Astrocyte (in vitro differentiated cells and primary cell): Measurements from ENCODE around the gene LRCH2. TPM values are rescaled to one million over a fixed set of nuclear protein-coding genes. Genes with fewer than 3 reads are reported as not detected.

Source experiments
- DNase-seq: peaks from one replicate; pipeline ENCODE4 v3.0.0-alpha.2; 2010; ENCODE audit warnings: low read depth
- FAIRE-seq: peaks from 2 replicates; lab custom pipeline; 2011; peaks lifted over from hg19 to GRCh38; lab: Jason Lieb, UNC
- H2AFZ ChIP-seq: 2 replicates; pipeline ENCODE4 v1.6.0; 2012; ENCODE audit warnings: low read depth, low read length, inconsistent platforms
- H3K27ac ChIP-seq: 2 replicates; pipeline ENCODE4 v1.5.1; 2011; ENCODE audit warnings: low read depth, low read length, inconsistent platforms
- H3K27me3 ChIP-seq: 2 replicates; pipeline ENCODE4 v1.6.0; 2011; ENCODE audit warnings: low read length, inconsistent platforms; ENCODE audit not compliant: insufficient read depth
- H3K36me3 ChIP-seq: 2 replicates; pipeline ENCODE4 v1.5.1; 2011; ENCODE audit warnings: low read length, inconsistent platforms; ENCODE audit not compliant: insufficient read depth
- H3K4me1 ChIP-seq: 2 replicates; pipeline ENCODE4 v1.5.1; 2011; ENCODE audit warnings: low read length, inconsistent platforms; ENCODE audit not compliant: insufficient read depth
- H3K4me2 ChIP-seq: 2 replicates; pipeline ENCODE4 v1.6.0; 2012; ENCODE audit warnings: low read length, inconsistent platforms
- H3K4me3 ChIP-seq: 2 replicates; pipeline ENCODE4 v1.5.1; 2011; ENCODE audit warnings: low read depth, mild to moderate bottlenecking, low read length, inconsistent platforms; ENCODE audit not compliant: insufficient read depth
- H3K79me2 ChIP-seq: 2 replicates; pipeline ENCODE4 v1.6.0; 2012; ENCODE audit warnings: mild to moderate bottlenecking, low read length, inconsistent platforms; ENCODE audit not compliant: insufficient read depth
- H3K9ac ChIP-seq: 2 replicates; pipeline ENCODE4 v1.6.0; 2012; ENCODE audit warnings: mild to moderate bottlenecking, low read length, inconsistent platforms
- H3K9me3 ChIP-seq: 2 replicates; pipeline ENCODE4 v1.5.1; 2012; ENCODE audit warnings: low read depth, mild to moderate bottlenecking, low read length, inconsistent platforms; ENCODE audit not compliant: insufficient read depth
- H4K20me1 ChIP-seq: 2 replicates; pipeline ENCODE4 v1.6.0; 2012; ENCODE audit warnings: low read length, inconsistent platforms; ENCODE audit not compliant: insufficient read depth
- H3K27ac Mint-ChIP-seq: one replicate; pipeline ENCODE4 v1.8.0; 2021; ENCODE audit warnings: mild to moderate bottlenecking, mixed read lengths; ENCODE audit not compliant: unreplicated experiment
- H3K27me3 Mint-ChIP-seq: one replicate; pipeline ENCODE4 v1.8.0; 2021; ENCODE audit warnings: low read depth, mixed read lengths; ENCODE audit not compliant: unreplicated experiment
- H3K36me3 Mint-ChIP-seq: one replicate; pipeline ENCODE4 v1.8.0; 2021; ENCODE audit warnings: low read depth, mixed read lengths; ENCODE audit not compliant: unreplicated experiment
- H3K4me1 Mint-ChIP-seq: one replicate; pipeline ENCODE4 v1.8.0; 2021; ENCODE audit warnings: low read depth, mixed read lengths; ENCODE audit not compliant: unreplicated experiment
- H3K4me3 Mint-ChIP-seq: one replicate; pipeline ENCODE4 v1.8.0; 2021; ENCODE audit warnings: mild to moderate bottlenecking, moderate library complexity, mixed read lengths; ENCODE audit not compliant: unreplicated experiment
- H3K9me3 Mint-ChIP-seq: one replicate; pipeline ENCODE4 v1.8.0; 2021; ENCODE audit warnings: mild to moderate bottlenecking, mixed read lengths; ENCODE audit not compliant: unreplicated experiment
- CTCF ChIP-seq: IDR thresholded peaks from 2 replicates; pipeline ENCODE4 v1.5.1; 2011; ENCODE audit warnings: low read depth, mild to moderate bottlenecking, inconsistent platforms, low read length, moderate library complexity; ENCODE audit not compliant: insufficient read depth
- EZH2 ChIP-seq: IDR thresholded peaks from 2 replicates; pipeline ENCODE4 v1.6.1; 2012; ENCODE audit warnings: mild to moderate bottlenecking, low read length, inconsistent platforms; ENCODE audit not compliant: insufficient read depth
- total RNA-seq: library from RNA; stranded (reverse); gene quantifications from 2 replicates; pipeline ENCODE4 v1.2.1, GENCODE V29; 2021

The LRCH2 gene
- total RNA-seq, 1 donor from 2014 or later = 5.8 TPM

DNA sequence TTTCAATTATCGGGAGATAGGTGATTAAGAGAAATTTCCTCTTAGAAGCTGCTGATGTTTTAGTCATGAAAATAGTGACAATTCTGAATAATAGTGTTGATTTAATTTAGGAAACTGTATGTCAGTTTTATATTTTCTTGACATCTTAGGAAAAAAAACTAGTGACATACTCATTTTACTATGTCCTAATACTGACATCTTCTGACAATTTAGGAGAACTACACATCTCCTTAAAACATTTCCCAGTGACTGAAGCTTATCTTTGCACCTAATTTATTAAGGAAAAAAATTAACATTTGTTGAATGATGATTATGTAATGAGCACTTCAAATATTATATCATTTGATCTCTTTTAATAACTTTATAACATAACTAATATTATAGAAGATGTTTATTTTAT, 86.7 kb downstream of the LRCH2 start:
- H3K4me3 ChIP-seq = no peak overlapping the region
- H4K20me1 ChIP-seq = no peaks in the 10 kb centered on the region
- no peak overlapping the region for H3K9ac ChIP-seq
- no peak overlapping the region for H2AFZ ChIP-seq
- H3K27ac Mint-ChIP-seq = no peak overlapping the region
- no peaks in the 10 kb centered on the region for H3K9me3 ChIP-seq
- no peaks in the 10 kb centered on the region for H3K4me1 Mint-ChIP-seq
- no peaks in the 10 kb centered on the region for H3K79me2 ChIP-seq
- H3K27me3 Mint-ChIP-seq = no peaks in the 10 kb centered on the region
- TF ChIP-seq CTCF (peak; percentile 27), EZH2 (no peak)
- H3K4me2 ChIP-seq = no peak overlapping the region
- FAIRE-seq (peak; percentile 95), DNase-seq (peak; percentile 17)
- H3K4me1 ChIP-seq = no peaks in the 10 kb centered on the region
- H3K36me3 Mint-ChIP-seq = peaks cover 1% of the 10 kb centered on the region
- H3K27ac ChIP-seq = no peak overlapping the region
- H3K4me3 Mint-ChIP-seq = no peak overlapping the region
- H3K27me3 ChIP-seq = no peaks in the 10 kb centered on the region
- no peaks in the 10 kb centered on the region for H3K36me3 ChIP-seq
- no peaks in the 10 kb centered on the region for H3K9me3 Mint-ChIP-seq

GRCh38 chrX:115142057-115142456, 91.8 kb downstream of the LRCH2 start:
- Histone ChIP-seq H3K4me2 (no peak overlapping the region), H3K4me1 (no peaks in the 10 kb centered on the region), H4K20me1 (no peaks in the 10 kb centered on the region), H3K36me3 (no peaks in the 10 kb centered on the region), H3K9me3 (no peaks in the 10 kb centered on the region), H3K79me2 (no peaks in the 10 kb centered on the region), H3K4me3 (no peak overlapping the region), H3K27me3 (no peaks in the 10 kb centered on the region), H3K9ac (no peak overlapping the region), H3K27ac (no peak overlapping the region), H2AFZ (no peak overlapping the region)
- no peaks in the 10 kb centered on the region for H3K27me3 Mint-ChIP-seq
- peaks cover 9% of the 10 kb centered on the region for H3K36me3 Mint-ChIP-seq
- peaks cover 2% of the 10 kb centered on the region for H3K4me1 Mint-ChIP-seq
- TF ChIP-seq EZH2 = no peak
- TF ChIP-seq CTCF = no peak
- FAIRE-seq (peak; percentile 73), DNase-seq (no peak)
- H3K27ac Mint-ChIP-seq = no peak overlapping the region
- H3K9me3 Mint-ChIP-seq = peaks cover 5% of the 10 kb centered on the region
- H3K4me3 Mint-ChIP-seq = no peak overlapping the region

GRCh38 chrX:115138040-115138439, 95.9 kb downstream of the LRCH2 start:
- peak; percentile 83 for FAIRE-seq

More at GRCh38 chrX:115138040-115138439, 95.9 kb downstream of the LRCH2 start:
- Histone ChIP-seq H3K27ac (no peak overlapping the region), H2AFZ (no peak overlapping the region), H3K4me3 (no peak overlapping the region), H3K4me1 (no peaks in the 10 kb centered on the region), H3K9me3 (no peaks in the 10 kb centered on the region), H3K36me3 (no peaks in the 10 kb centered on the region), H3K9ac (no peak overlapping the region), H3K4me2 (no peak overlapping the region), H3K27me3 (no peaks in the 10 kb centered on the region), H4K20me1 (no peaks in the 10 kb centered on the region), H3K79me2 (no peaks in the 10 kb centered on the region)
- no peaks in the 10 kb centered on the region for H3K27me3 Mint-ChIP-seq
- peaks cover 2% of the 10 kb centered on the region for H3K4me1 Mint-ChIP-seq
- TF ChIP-seq CTCF (no peak), EZH2 (no peak)
- H3K4me3 Mint-ChIP-seq = no peak overlapping the region
- H3K27ac Mint-ChIP-seq = no peak overlapping the region
- H3K36me3 Mint-ChIP-seq = peaks cover 9% of the 10 kb centered on the region
- DNase-seq = no peak
- H3K9me3 Mint-ChIP-seq = peaks cover 5% of the 10 kb centered on the region
